KG1 (cell line): ENCODE results near the gene CRYBB3.
"Not testable (repeated sequence)": the region's sequence is repeated elsewhere in the genome, so short reads cannot be mapped to it uniquely, and the experiment has no call there.

Experiments used
- DNase-seq: peaks from one replicate; lab custom pipeline; 2025; lab: John Stamatoyannopoulos, UW

Gene CRYBB3

DNA sequence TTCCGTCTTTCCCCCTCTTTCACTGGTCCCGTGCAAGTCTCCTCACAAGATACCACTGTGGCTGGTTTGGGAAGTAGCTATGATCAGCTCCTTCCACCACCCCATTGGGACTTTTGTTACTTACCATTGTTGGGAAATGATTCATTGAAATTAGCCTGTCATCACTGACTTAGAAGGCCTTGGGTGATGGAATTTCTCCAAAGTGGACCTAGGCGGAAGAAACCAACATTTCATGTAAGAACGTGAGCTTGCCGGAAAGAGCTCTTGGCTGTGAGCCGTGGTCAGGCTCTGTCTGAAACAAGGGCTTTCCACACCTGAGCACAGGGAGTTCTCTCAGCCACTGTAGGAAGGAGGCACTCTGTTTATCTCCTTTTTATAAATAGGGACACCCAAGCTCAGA lies 23.5 kb upstream of the CRYBB3 start:
- no peak for DNase-seq

DNA sequence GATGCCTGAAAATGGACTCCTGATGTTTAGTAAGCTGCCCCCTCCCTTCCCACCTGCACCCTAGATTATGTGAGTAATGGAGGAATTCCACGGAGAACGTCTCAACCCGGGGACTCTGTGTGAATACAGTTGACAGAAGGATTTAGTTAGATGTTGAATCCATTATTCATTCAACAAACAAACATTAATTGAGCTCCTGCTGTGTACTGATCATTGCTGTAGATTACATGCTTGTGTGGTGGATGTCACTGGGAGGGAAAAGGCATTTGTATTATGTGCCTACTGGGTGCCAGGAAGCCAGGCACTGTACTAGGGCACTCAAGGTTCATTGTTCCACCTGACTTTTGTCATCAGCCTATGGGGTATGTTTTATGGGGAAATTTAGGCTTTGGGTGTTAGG lies 22.9 kb upstream of the CRYBB3 start:
- no peak for DNase-seq

DNA sequence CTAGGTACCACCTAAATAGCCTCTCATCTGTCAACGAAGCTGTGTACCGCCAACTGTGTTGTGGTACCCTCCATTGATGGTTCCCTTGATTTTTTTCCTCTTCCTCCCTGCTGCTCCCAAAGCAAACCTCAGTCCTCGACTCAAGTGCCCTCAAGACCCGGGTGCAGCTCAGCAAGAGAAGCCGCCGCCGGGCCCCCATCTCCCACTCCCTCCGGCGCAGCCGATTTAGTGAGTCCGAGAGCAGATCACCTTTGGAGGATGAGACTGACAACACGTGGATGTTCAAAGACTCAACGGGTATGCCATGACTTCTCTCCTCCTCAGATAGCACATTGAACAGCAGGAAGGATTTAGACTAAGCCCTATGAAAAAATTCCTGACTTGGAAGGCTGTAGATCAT lies 22.4 kb upstream of the CRYBB3 start:
- DNase-seq: no peak

DNA sequence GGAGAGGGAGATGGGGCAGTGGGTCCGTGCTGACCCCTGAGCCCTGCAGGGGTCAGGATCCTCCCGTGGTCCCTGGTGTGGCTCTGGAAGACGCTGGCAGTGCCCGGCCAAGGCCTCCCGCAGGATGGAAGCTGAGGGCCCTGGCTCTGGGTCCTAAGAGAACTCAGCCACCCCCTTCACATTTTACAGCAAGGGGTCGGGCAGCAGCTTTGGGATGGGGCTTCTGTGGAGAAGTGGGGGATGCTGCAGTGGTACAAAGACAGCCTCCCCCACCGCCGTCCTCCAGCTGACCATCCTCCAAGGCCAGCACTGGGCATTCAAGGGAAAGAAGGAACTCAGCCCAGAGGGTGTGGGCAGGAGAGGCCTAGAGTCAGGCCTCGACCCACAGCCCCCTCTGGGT lies 21.8 kb upstream of the CRYBB3 start:
- DNase-seq: no peak

DNA sequence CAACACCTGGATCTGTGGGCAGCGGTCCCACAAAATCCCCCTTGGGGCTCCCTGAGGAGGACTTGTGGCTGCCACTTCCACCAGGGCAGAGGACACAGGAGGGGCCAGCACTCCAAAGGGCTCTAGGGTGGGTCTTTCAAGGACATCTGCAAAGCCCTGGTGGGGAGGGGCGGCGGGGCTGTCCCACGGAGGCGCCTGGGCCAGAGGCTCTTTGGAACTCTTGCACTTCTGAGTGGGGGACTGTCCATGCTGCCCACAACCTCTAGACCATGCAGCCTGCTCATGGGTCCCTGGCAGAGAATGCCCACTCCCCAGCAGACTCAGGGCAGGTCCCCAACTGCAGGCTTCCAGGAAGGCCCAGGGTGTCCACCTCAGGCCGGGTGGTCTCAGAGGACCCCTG lies 21.3 kb upstream of the CRYBB3 start:
- not testable (repeated sequence) for DNase-seq

DNA sequence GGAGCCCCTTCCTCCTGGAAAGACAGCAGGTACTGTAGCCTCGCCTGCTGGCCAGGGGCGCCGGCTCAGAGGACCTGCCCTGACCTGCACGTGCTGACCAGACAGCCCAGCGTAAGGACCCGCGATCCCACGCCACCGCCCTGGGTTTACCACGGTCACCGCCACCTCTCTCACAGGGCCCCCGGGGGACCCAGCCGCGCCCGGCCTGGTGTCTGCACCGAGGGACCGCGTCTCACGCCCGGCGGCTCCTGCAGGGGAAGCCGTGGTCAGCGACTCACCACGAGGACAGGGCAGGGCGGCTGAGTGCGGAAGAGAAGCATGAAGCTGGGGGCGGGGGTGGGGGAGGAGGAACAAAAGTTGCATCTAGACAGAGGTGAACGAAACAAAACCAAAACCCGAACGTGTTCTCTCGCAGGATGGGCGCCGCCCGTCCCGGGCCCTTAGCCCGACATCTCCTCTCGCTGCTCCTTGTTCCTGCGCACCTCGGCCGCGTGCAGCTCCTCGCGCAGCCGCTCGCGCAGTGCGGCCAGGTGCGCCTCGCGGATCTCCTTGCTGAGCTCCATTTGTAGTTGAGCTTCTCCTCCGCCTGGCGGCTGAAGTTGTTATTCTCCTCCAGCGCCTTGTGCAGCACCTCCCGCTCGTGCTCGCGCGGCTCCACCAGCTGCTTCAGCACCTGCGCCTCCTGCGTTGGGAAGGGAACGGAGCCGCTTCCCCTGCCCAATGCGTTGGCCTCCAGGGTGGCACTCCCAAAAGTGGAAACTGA lies 20.6 kb upstream of the CRYBB3 start:
- not testable (repeated sequence) for DNase-seq

DNA sequence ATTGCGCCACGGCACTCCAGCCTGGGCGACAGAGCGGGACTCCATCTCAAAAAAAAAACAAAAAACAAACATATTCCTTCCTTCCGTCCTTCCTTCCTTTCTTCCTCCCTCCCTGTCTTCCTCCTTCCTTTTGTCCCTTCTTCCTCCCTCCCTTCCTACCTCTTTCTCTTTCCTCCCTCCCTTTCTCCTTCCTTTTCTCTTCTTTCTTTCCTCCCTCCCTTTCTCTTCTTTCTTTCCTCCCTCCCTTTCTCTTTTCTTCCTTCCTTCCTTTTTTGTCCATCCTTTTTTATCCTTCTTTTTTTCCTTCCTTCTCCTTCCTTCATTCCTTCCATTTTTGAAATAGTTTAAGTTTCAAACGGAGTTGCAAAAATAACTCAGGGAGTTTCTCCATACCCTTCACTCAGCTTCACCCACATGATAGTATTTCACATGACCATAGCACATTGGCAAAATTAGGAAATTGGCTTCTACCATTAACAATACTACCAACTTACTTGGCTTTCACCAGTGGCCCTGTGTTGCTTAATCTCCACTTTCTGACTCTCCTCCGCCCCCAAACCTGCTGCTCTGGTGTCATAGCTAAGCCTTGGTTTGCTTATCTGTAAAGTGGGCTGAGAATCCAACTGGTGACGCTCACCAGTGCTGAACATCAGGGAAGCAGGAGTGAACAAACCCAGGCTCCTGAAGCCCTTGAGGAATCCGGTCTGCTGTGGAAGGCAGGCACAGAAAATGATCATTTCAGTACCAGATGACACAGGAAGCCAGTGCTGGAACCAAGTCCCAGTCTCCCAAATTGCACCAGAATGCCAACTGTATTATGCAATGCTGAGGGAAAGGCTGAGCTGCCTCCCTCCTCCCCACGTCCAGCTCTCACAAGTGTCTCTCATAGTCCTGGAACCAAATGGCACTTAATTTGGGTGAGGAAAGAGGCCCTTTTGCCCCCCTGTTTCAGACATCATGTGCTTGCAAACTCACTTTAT lies 17.2 kb upstream of the CRYBB3 start:
- no peak for DNase-seq

DNA sequence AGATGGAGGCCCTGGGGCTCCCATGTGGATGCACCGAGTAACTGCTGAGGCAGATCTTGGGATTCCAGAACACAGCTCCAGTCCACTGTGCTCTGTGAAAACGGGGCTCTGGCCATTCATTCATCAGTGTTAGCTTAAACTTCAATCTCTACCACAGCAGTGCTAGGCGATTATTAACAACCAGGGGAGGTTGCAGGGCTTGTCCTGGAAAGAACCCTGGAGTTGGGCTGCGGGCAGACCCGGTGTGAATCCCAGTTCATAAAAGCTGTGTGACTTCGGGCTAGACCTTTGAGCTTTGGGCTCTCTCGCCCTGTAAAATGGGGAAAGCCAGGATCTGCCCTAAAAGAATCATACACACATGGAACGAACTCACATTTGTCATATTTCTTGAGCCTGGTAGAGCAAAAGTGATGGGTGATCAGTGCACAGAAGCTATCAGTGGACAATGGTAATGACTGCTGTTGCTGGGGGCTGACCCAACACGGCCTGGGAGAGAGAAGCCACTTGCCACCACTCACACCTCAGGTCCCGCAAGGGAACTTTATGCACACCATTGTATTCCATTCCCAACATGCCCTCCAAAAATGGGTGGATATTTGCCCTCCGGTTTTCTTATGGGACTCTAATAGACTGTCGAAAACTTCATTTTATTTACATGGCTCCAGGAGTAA lies 15.6 kb upstream of the CRYBB3 start:
- no peak for DNase-seq

DNA sequence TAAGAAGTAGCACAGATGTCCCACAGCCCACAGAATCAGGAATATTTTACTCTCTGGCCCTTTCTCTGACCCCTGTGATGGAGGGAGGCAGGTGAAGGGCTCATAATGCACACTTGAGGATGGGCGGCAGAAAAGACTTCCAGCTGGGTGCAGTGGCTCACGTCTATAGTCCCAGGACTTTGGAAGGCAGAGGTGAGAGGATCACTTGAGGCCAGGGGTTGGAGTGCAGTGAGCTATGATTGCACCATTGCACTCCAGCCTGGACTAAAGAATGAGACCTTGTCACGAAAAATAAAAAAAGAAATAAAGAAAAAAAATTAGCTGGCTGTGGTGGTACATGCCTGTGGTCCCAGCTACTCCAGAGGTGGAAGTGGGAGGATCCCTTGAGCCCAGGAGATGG lies 13.5 kb upstream of the CRYBB3 start:
- no peak for DNase-seq

DNA sequence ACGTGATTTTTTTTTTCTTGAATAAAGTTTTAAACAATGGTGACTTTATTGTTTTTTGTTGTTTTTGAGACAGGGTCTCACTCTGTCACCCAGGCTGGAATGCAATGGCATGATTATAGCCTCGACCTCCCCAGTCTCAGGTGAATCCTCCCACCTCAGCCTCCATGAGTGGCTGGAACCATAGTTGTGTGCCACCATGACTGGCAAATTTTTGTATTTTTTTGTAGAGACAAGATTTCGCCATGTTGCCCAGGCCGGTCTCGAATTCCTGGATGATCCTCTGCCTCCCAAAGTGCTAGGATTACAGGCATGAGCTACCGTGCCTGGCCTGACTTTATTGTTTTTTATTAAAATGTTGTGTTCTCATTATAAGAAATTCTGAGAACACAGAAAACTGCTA lies 12.2 kb upstream of the CRYBB3 start:
- no peak for DNase-seq

DNA sequence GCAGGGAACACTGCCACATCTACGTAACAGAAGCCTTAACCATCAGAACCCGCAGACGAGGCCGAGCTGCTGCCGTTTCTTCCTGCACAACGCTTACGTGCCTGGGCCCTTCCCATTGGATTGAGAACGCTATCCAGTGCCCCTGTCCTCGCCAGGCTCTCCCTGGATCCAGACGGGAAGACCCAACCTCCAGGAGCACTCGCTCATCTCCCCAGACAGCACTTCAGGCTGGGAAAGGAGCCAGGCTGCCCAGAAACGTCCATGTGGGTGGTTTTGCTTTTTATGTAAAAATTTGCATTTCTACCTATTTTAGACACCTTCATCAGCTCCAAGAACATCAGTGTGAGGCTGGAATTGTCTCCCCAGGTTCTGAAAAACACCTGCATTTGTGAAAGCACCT lies 7.3 kb upstream of the CRYBB3 start:
- no peak for DNase-seq

DNA sequence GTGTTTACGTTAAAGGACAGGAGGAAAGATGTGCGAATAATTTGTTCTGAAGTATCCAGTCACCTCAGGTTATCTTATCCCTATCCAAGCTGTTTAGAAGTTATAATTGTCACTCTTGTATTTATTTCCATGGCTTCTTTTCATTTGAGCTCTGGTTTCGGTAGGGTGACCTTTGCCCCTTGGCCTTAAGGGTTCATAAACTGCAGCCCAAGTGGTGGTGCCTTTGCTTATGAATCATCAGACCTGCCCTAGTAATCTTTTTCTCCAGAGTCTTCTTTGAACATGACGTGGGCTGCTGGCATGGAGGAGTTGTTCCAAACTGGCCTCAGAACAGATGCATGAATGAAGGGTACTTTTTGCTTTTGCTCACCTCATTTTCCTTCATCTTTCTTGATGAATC lies 6.5 kb upstream of the CRYBB3 start:
- DNase-seq: no peak

DNA sequence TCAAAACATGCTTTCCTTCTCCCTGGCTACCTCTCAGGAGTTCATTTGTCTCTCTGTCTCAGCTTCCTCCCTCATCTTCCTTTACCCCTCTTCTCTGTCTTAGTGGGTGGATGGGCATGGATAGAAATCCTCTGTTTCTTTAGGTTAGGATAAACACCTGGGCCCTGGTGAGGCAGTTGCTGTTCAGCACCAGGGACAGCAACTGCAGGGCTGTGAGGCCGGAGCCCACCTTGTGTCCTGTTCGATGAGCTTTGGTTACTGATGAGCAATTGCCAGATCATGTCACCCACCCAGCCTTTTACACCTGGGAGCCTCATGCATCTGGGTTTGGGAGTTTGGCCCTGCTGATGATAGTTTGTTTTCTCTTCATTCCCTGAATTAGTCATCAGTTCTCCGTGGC lies 6.1 kb upstream of the CRYBB3 start:
- DNase-seq: no peak

DNA sequence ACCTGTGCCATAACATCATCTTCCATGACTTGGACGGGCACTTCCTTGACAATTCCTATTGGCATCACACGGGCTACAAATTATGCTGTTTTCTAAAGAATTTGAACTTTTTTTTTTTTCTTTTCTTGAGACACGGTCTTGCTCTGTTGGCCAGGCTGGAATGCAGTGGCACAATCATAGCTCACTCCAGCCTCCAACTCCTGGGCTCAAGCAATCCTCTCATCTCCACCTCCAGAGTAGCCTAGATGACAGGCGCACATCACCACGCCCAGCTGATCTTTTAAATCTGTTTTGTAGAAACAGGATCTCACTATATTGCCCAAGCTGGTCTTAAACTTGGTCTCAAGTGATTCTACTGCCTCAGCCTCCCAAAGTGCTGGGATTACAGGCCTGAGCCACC lies 3.3 kb upstream of the CRYBB3 start:
- DNase-seq: no peak

DNA sequence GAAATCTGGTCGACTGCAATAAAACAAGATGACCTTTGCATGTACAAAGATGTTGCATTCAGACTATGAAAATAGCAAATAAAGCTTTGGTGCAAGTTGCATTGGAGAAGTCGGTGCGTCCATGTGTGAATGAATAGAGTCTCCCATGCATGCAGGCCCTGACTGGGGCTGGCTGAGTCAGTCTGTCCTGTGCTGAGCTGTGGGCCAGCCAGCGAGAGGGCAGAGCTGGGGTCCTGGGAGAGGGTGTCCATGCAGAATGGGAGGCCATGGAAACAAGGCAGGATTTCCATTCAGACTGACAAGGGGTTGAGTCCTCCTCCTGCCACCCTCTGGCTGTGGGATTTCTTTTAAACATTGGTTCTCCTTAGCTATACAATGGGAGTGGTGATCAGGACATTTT lies 2.3 kb upstream of the CRYBB3 start:
- DNase-seq: no peak

DNA sequence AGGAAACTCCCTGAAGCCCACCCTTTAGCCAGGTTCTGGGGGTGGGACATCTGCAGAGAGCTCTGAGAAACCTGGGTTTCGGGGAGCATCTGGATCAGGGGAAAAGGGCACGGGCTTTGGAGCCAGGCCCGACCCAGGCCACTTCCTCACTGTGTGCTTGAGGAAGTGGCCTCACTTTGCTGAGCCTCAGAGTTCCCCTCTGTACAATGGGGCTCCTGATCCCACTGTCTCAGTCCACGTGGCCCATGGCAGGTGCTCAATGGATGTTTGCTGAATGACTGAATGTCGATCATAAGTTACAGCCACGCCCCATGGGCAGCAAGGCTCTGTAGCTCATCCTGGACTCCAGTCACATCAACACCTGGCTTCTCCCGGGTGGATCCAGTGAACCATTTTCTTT lies 1.3 kb downstream of the CRYBB3 start:
- no peak for DNase-seq

DNA sequence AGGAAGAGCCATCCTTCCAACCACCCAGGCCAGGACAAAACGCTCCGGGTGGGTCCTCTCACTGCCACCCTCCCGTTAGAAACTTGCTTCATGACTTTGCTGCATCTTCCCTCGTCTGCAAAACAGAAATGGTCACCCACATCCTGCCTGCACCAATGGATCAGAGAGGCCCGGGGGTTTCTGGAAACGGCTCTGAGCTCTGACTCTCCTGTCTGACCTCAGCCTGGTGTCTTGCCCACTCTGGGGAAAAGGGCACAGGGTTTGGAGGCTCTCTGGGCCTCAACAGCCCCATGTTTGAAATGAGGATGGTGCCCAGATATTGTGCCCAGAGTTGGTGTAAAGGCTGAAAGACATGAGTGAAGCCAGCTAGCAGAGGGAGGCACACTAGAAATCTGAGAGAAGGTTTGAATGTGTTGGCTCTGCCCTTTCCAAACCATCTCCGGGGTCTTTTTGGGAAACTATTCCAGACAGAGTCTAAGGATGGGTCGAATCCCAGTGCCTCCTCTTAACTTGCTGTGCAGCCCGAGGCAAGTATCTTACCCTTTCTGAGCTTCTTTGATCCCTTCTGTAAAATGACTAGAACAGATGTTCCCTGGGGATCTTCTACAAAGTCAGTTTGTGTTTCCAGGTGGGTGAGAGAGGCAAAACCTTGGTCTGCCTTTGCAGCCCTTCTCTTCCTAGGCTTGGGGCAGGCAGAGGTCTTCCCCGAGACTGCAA lies 2.1 kb downstream of the CRYBB3 start:
- DNase-seq: no peak

DNA sequence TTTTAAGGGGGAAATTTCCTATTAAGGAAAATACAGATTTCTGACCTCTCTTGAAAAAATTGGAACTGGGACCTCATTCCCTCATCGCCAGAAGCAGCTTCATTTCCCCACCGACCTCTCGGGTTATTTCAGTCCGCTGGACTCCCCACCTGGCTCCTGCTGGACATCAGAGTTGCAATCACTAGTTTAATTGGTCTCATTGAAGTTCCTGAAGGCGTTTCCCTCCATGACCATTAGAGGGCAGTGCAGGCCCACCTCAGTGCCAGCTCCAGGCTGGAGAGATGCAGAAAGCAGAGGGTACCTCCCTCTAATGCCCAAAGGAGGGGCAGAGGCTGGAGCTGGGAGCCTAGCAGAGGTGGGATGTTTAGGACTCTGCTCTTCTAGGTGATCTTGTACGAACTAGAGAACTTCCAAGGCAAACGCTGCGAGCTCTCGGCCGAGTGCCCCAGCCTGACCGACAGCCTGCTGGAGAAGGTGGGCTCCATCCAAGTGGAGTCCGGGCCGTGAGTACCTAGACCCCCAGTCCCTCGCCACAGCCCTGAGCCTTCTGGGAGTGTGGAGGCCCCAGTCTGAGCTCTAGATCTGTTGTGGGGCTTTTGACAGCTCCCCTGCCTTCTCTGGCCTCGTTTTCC lies 2.7 kb downstream of the CRYBB3 start:
- DNase-seq: no peak

DNA sequence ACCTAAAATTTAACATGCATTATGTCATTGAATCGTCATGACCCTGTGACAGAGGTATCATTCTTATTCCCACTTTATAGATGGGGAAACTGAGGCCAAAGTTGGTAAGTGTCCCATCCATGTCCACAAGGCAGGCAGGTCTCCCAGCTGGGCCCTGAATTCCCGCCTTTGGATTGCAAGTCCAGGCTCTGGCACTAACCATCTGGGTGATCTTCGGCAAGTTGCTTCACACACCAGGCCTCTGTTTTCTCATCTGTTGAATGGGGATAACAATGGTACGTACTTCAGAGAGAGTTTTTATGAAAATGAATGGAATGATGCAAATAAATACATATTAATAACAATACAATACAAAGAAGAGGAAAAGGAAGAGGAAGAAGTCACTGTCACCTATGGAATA lies 3.4 kb downstream of the CRYBB3 start:
- DNase-seq: no peak

DNA sequence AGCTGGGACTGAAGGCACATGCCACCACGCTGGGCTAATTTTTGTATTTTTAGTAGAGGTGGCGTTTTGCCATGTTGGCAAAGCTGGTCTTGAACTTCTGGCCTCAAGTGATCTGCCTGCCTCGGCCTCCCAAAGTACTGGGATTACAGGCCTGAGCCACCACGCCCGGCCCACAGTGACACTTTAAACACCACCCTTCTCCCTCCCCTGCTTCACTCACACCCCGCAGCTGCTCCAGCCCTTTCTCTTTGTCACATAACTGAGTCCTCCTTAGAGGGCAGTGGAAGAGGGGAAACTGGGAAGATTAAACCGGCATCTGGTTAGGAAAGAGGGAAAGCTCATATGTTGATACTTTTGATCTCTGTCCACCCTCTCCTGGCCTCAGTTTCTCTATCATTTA lies 4.9 kb downstream of the CRYBB3 start:
- not testable (repeated sequence) for DNase-seq

DNA sequence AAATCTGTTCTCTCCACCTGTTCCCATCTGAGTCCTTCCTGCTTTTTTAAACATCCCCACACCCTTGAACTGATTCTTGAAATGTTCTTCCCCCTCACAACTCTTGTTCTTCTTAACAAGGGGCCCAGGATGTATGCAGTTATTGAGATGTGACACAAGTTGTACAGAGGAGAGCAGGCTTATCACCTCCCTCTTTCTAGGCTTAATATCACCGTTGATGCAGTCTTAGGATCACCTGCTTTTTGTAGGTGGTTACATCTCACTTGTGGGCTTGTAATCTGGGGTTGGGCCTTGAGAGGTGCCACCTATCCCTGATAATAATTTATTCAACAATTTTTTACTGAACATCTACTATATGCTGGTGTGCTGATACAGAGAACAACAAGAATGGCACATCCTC lies 6.2 kb downstream of the CRYBB3 start:
- DNase-seq: no peak

DNA sequence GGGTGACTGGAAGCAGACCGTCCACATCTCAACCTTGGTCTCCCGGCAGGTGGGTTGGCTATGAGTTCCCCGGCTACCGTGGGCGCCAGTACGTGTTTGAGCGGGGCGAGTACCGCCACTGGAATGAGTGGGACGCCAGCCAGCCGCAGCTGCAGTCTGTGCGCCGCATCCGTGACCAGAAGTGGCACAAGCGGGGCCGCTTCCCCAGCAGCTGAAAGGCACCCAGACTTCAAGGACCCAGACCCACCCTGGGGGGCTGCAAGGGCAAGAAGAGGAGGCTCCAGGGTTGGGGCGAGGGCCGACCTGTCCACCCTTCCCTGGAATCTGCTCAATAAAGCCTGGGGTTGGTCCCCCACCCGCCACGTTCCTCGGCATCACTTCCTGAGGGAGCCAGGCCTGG lies 7.3 kb downstream of the CRYBB3 start:
- DNase-seq: no peak
